ENCODE measurements around the gene KAT14. TPM values are rescaled to one million over a fixed set of nuclear protein-coding genes. Genes with fewer than 3 reads are reported as not detected.
"Not testable (repeated sequence)": the region's sequence is repeated elsewhere in the genome, so short reads cannot be mapped to it uniquely, and the experiment has no call there.

KAT14 gene
- total RNA-seq, 2 donors from 2014 or later: 7.9 to 8.7 TPM

DNA sequence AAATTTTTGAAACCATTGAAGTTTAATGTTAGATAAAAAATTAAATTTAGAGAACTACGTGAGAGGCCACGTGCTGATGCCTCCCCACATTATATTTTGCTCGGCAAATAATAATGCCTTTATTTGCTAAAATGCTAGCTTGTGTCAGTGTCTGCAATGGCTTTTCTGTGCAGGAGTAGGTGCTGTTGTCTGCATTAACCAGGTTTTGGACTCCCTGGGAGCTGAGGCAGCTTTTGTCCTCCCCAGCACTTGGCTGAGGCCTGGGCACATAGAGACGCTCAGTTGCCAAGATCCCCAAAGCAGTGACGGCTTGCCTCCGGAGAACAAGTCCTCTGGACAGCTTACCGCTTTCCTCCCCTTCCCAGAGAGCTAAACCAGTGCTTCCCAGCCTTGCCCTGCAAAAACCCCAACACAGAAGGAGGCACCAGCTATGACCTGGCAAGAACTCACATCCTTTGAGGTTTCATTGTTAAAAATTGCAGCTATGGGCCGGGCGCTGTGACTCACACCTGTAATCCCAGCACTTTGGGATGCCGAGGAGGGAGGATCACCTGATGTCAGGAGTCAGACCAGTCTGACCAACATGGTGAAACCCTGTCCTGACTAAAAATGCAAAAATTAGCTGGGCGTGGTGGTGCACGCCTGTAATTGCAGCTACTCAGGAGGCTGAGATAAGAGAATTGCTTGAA, 59.9 kb downstream of the KAT14 start:
- DNase-seq (ENCODE audit: low spot score): no peak
- intact Hi-C loops (cut with DNase I): no loop called here

DNA sequence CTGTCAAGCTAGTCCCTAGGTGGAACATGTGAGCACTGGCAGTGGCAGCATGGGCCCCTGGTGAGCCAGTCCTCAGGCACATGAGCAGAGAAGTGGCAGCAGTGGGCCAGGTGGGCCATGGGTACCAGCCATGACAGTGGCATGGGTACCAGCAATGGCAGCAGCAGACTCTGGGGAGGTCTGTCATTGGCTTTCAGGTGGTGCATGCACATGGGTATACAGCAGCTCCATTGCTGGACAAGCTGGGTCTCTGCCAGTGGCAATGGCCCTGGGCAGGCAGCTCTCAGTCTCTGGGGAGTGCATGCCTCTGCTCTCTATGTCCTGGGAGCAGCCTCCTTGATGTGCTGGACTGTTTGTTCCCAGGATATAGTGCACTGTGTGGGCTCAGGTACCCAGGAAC, 65.3 kb downstream of the KAT14 start:
- intact Hi-C loops (cut with DNase I): no loop called here
- DNase-seq (ENCODE audit: low spot score): no peak

DNA sequence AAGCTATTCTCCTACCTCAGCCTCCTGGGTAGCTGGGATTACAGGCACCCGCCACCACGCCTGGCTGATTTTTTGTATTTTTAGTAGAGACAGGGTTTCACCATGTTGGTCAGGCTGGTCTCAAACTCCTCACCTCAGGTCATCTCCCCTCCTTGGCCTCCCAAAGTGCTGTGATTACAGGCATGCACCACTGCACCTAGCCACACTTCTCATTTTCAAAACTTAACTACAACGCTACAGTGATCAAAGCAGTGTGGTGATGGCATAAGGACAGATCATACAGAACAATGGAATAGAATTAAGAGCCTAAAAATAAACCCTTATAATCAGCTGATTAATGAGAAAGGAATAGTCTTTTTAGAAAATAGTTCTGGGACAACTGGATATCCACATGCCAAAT, 66.0 kb downstream of the KAT14 start:
- intact Hi-C loops (cut with DNase I); DNase-seq (ENCODE audit: low spot score): not testable (repeated sequence)

DNA sequence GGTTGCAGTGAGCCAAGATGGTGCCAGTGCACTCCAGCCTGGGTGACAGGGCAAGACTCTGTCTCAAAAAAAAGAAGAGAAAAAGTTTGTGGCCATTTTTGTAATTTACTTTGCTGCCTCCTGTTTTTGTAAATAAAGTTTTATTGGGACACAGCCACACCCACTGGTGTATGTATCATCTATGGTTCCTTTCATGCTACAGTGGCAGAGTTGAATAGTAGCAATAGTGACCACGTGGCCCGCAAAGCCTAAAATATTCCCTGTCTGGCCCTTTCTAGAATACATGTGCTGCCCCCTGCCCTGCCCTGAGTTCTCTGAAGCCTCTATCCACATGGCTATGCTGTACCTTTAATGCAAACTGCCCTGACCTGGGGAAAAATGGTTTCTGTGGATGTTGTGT, 75.3 kb downstream of the KAT14 start:
- intact Hi-C loops (cut with DNase I): no loop called here
- no peak for DNase-seq (ENCODE audit: low spot score)

DNA sequence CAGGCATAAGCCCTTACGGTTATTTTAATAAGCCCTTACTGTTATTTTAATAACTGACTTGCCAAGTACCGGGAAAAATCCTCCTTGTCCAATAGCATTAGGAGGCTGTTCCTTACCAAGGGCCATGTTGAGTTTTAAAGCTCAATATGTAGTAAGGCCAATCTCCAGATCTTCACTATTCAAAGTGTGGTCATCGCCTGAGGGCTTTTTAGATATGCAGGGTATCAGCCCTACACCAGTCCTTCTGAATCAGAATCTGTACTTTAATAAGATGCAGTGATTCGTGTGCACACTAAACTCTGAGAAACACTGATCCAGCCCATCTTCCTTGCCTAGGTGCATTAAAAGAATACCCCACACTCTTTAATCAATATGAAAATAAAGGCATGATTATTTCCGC, 77.9 kb downstream of the KAT14 start:
- intact Hi-C loops (cut with DNase I): no loop called here
- DNase-seq (ENCODE audit: low spot score): no peak

DNA sequence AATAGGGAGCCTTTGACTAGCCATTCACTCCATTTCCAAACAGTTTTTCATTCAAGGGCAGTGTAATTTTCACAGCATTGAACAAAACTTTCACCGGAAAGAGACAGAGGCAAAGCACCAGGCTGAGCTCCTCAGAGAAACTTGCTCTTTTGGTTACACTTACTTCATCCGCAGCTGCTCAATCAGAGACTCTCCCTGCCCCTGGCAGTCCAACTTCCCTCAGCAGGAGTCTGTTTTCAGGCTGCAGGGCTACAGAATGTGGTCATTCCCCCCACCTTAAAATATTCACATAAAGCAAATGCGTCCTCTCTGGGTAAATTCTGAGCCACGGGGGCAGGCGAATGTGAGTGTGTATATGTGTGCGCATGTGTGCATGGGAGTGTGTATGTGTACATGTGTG, 80.6 kb downstream of the KAT14 start:
- intact Hi-C loops (cut with DNase I): no loop called here
- no peak for DNase-seq (ENCODE audit: low spot score)

DNA sequence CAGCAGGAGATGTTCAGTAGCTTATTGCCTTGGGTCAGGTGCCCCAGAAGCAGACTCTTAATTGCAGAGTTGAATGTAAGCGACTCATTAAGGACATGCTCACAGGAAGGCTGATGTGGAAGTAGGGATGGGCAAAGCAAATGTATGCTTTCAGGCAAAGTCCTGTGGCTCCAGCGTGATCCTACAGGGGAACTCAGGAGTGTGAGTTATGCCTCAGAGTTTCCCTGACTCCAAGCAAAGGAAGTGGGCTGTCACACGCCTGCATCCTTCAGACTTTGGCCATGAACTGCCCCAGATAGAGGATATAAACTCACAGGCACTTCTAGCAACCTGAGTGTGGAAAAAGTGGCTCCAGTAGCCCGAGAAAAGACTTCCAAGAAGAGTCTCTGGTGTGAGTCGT, 85.7 kb downstream of the KAT14 start:
- DNase-seq (ENCODE audit: low spot score): no peak
- intact Hi-C loops (cut with DNase I): no loop called here

DNA sequence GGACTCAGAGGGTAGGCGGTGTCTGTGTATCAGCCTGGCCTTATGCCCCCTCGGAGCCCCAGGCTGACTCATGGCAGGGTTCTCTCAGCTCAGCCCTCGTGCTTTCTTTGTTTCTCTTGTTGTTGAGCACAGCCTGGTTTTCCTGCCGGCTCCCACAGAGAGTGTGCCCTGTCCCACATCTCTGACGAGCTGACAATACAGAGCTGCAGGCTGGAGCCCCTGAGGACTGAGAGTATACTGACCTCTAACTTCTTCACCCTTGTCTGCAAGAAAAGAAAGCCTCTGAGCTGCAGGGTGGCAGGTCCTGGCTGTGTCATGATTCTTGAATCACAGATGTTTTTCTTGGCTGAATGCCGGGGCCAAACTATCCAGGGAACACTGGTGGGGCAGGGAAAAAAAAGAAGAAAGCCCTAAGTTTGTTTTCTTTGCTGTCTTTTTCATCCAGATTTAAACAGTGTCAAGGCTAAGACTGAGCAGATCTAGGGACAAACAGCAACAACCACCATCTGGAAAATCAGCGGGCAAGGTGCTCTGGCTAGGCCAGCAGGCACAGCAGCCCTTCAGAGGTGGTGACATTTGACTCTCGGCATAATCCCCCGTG, 87.4 kb downstream of the KAT14 start:
- intact Hi-C loops (cut with DNase I): no loop called here
- no peak for DNase-seq (ENCODE audit: low spot score)

DNA sequence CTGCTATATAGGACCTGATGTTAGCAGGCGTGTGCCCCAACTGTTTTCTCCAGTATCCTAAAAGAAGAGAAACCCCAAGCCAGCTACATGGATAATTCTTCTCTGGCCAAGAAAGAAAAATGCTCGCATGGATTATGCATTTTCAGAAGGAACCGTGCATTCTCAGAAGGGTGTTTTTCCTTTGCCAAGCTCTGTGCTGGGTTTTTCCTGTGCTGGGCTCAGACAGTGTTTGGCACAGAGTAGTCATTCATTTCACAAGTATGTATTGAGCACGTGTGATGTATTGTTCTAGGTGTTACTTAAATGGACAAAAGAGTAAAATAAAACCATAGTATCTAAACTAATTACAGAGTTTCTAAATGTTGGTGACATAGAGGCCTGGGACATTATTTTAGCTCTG, 88.0 kb downstream of the KAT14 start:
- DNase-seq (ENCODE audit: low spot score): no peak
- intact Hi-C loops (cut with DNase I): no loop called here

DNA sequence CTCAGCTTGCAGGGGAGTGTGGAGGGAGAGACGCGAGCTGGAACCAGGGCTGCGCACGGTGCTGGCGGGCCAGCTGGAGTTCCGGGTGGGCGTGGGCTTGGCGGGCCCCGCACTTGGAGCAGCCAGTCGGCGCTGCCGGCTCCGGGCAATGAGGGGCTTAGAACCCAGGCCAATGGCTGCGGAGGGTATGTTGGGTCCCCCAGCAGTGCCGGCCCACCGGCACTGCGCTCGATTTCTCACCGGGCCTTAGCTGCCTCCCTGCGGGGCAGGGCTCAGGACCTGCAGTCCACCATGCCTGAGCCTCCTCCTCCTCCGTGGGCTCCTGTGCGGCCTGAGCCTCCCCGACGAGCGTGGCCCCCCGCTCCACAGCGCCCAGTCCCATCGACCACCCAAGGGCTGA, 89.1 kb downstream of the KAT14 start:
- DNase-seq (ENCODE audit: low spot score); intact Hi-C loops (cut with DNase I): not testable (repeated sequence)

DNA sequence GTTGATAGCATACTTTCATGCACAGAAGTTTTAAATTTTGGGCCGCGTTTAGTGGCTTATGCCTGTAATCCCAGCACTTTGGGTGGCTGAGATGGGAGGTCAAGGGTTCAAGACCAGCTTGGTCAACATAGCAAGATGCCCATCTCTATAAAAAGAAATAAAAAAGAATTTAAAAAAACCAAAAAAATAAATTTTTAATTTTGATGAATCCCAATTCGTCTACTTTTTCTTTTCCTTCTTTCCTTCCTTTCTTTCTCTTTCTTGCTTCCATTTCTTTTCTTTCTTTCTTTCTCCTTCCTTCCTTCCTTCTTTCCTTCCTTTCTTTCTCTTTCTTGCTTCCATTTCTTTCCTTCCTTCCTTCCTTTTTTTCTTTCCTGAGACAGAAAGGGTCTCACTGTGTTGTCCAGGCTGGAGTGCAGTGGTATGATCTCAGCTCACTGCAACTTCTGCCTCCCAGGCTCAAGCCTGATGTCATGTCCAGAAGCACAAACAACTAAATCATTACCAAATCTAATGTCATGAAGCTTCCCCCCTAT, 95.8 kb downstream of the KAT14 start:
- DNase-seq (ENCODE audit: low spot score): no peak
- intact Hi-C loops (cut with DNase I): no loop called here

Other genes starting within 250 kb of the KAT14 start
- 10 to 100 TPM; 44.4 to 44.7 TPM for gene SNX5, start 169.1 kb upstream of the KAT14 start, total RNA-seq
- 1 to 10 TPM; 7.5 to 9.0 TPM for gene MGME1, start 168.8 kb upstream of the KAT14 start, total RNA-seq
- not detected for gene OVOL2, start 79.9 kb upstream of the KAT14 start, total RNA-seq
- 1 to 10 TPM; 9.6 to 9.9 TPM for gene PET117, start within 50 bp of the KAT14 start, total RNA-seq
- gene ZNF133, start 150.7 kb downstream of the KAT14 start, total RNA-seq: 10 to 100 TPM in 1 of 2 donors, 1 to 10 TPM in 1; 8.6 to 12.6 TPM